NCI-H2029 treated with DMSO at 0.1 percent for 48 hours (cell line): ENCODE results near the gene PTPRB.
A peak's percentile ranks its signal among the peaks of the same experiment; 100 is the strongest.

Experiments used
- DNase-seq: peaks from one replicate; lab custom pipeline; 2025; lab: John Stamatoyannopoulos, UW

Gene PTPRB

GRCh38 chr12:70643939-70644338 is 6.7 kb upstream of the PTPRB start:
- no peak for DNase-seq

- no peak for DNase-seq
These were observed 4.5 kb upstream of the PTPRB start for GRCh38 chr12:70641691-70642090.

DNA sequence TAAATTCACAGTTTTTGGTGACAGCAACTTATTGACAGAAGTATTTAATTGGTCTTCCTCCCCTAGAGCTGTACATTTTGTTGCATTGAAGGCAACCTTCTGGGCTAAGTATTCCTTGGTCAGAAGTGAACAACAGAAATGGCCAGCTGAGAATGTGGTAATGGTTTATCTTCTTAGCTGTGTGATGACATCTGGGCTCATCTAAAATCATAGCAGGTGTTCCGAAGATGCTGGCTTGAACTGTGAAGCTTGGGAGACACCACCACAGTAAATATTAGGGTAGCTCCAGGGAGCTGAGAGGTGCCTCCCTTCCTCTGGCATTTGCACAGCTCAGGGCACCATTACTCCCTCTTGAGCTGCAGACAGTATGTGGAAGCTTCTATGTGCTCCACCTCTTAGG is 3.7 kb upstream of the PTPRB start:
- no peak for DNase-seq

- no peak for DNase-seq
These were observed 2.3 kb upstream of the PTPRB start for GRCh38 chr12:70639535-70639934.

DNA sequence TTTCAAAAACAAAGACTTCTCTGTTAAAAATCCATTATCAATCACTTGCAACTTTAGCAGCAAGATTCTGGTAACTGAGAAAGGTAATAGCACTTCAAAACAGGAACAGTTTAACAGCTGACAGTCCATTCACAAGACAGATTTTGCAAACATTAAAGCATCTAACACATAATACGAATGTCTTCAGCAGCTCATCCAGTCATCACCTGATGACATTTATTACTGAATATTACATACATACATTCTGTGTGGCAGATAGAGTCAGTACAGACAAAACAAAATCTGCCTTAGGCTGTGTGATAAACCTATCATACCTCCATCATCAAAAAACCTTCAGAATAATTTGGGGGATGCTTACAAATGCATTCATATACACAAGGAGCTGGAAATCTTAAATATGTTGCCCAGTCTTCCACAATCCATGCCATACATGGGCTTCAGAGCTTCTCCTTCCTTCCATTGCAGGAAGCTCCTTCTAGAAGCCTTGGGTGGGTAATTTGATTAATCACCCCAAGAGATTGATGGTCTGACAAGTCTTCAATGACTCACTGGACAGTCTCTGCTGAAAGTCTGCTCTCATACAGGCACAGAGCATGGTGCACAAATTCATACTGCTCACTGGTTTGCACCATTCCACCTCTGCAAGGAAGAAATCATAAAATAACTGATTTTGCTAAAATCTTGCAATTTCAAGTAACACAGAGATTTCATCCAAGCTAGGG is 1.6 kb upstream of the PTPRB start:
- DNase-seq: no peak

- no peak for DNase-seq
These were observed 1.5 kb downstream of the PTPRB start for GRCh38 chr12:70635755-70636154.

DNA sequence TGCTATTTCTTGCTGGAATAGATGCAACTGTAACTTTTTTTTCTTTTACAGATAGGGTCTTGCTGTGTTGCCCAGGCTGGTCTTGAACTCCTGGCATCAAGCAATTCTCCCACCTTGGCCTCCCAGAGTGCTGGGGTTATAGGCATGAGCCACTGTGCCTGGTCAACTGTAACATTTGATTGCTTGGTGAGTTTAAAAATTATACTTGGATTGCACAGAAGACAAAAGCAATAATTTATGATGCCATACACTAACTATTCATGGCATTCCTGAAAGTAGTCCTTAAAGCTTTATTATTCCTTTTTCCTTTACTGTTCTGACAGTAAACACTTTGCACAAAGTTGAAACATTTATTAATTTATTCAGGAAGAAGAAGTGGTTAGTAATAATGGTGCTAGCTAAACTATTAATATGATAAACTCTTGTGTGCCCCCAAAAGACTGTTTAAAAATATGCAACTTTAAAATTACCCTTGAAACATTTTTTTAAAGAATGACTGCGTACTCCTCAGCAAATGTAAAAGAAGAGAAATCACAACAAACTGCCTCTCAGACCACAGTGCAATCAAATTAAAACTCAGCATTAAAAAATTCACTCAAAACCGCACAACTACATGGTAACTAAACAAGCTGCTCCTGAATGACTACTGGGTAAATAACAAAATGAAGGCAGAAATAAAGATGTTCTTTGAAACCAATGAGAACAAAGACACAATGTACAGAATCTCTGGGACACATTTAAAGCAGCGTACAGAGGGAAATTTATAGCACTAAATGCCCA is 8.3 kb downstream of the PTPRB start:
- DNase-seq: no peak

DNA sequence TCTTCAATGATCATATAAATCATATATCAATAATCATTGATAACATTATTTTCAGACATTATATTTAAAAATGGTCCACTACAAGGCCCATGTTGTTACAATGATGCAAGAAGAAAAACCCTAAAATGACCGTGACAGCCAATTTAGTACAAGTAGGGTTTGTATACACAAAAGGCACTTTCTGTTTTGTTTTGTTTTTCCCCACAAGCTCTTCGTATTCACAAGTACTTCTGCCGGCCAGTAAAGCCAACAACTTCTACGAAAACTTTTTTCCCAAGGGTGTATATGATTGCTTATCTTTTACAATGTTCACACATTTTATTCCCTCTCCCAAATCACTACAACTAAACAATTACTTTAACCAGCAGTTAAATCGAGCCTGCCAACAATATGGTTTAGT is 9.6 kb downstream of the PTPRB start:
- DNase-seq: no peak

- no peak for DNase-seq
These were observed 11.0 kb downstream of the PTPRB start for GRCh38 chr12:70626180-70626579.

DNA sequence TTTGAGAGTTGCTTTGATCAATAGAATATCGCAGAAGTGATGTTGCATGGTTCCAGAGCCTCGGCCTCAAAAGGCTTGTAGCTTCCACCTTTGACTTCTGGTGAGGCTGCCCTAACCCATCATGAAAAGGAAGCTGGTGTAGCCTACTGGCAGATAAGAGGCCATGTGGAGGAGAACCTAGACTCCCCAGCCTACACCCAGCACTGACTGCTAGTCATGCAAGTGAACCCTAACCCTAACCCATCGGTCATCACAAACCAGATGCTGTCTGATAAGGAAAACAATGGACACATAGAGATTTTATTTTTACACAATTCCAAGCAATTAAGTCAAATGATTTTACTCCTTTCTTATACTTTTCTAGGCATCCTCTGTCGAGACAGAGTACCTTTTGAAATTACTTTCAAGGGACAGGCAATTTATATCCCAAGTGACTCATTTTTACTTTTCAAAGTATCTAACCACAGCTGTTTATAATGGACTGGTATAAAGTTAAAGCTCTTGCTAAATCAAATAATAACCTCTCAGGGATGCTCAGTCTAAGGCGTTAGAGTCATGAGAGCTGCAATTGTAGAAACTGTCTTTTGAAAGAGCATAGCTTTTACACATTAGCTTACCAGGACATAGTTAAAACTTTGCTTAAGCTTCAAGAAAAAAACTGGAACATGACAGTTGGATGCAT is 17.6 kb downstream of the PTPRB start:
- no peak for DNase-seq

DNA sequence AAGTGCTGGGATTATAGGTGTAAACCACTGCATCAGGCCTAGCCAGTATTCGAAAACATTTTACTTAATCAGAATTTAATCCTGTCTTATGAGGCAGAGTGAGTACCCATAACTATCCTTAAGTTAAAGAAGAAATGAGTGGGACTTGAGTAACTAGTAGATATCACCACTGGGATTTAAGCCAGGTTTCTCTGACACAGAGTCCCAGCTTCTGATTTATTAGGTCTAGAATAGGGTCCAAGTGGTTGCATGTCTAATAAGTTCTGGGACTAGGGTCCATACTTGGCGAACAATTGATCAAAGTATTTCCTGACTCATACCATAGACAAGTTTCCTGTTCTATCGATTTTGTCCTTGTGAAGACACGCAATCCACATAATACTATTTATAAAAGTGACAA is 18.9 kb downstream of the PTPRB start:
- no peak for DNase-seq

DNA sequence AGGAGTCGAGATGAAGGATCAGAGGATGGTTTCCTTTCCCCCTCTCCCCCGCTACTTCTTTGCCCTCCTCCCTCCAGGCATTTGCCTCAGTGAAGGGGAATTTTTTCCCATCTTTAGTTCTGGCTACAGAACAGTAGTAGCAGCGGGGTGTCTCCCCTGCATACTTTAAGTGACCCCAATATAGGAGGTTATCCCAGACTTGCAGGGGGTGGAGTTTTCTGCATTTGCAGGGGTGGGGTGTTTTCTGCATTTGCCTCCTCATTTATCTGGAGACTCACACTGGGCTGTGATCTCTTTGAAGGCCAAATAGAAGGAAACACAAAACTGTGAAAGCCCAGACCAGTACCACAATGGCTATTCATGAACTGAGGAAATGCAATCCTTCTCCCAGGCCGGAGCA is 19.8 kb downstream of the PTPRB start:
- DNase-seq: no peak

DNA sequence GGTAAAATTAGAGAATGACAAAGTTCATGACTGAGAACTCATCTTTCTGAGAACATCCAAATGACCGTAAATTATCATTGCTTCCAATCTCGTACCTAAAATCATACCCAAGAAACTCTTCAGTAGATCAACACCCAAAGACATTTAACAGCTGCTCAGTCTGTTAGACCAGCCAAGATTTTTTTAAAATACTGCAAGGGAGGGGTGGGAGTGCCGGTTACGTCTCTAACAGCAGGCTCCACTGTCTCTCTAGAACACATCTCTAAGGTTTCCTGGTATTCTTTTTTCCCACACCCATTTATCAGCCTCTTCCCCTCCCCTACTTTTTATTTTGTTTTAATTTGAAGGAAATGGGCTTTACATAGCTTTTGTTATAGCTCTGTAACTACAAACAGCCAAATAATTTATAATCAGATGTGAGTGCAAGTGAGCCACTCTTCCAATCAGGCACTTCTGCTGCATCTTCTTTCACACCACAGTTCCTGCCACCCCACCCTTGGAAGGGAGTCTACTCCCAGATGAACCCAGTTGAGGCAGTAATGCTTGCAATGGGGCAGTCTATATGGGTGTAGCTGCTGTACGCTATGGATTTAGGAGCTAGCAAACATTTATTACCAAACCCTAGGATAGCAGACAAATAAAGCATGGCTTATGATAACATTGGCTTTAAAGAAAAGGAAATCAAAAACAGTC is 21.9 kb downstream of the PTPRB start:
- no peak for DNase-seq

GRCh38 chr12:70609739-70610491 is 27.3 kb downstream of the PTPRB start:
- DNase-seq: no peak

DNA sequence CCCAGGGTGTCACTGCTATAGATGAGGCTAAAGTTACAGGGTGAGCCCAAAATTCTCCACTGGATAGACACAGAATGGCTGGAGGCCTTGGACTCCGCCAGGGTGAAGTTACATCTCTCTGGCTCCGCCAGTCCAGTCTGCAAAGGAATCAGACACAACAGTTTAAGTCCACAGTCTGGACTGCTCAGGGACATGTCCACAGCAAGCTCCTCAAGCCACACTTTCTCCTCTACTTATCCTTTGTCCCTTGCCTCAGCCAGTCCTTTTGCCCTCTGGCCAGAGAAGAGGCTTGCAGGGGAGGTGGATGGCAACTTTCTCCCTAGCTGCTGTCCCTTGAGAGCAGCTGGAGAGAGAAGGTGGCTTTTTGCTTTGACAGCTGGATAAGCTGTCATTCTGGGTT is 28.0 kb downstream of the PTPRB start:
- no peak for DNase-seq

DNA sequence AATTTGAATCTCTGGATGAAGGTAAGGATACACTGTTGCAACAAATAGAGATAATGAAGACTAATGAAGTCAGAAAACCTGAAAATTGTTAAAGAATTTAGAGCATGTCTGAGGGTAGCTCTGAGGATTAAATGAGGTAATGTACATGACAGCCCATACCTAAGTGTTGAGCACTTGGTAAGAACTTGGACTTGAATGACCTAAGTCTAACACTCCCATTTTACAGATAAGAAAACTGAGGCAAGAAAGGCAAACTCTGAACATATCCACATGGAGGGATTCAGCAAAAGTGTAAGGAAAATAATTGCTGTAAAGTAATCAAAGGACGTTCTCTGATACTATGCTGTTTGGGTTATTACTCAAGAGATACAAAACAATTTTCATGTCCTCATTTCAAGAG is 29.0 kb downstream of the PTPRB start:
- DNase-seq: no peak

- DNase-seq: no peak
These were observed 30.1 kb downstream of the PTPRB start for GRCh38 chr12:70607107-70607506.

- DNase-seq: no peak
These were observed 31.3 kb downstream of the PTPRB start for GRCh38 chr12:70605976-70606375.

- no peak for DNase-seq
These were observed 32.6 kb downstream of the PTPRB start for GRCh38 chr12:70604662-70605061.

DNA sequence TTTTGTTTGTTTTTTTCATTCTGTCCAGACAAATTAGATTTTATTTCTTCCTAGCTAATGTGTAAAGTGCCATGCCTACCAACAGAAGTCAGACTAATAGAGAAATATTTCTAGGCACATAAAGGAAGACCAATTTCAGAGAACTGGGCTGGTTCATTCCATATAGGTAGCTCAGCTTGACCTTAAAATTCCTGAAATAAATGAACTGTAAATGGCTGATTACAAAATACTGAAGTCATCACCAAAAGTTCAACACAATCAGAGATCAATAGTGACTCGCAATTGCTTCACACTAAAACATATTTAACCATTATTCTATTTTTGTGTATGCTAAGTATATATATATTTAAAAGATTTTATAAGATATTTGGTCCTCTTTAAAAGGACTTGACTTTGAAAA is 34.2 kb downstream of the PTPRB start:
- DNase-seq: no peak

DNA sequence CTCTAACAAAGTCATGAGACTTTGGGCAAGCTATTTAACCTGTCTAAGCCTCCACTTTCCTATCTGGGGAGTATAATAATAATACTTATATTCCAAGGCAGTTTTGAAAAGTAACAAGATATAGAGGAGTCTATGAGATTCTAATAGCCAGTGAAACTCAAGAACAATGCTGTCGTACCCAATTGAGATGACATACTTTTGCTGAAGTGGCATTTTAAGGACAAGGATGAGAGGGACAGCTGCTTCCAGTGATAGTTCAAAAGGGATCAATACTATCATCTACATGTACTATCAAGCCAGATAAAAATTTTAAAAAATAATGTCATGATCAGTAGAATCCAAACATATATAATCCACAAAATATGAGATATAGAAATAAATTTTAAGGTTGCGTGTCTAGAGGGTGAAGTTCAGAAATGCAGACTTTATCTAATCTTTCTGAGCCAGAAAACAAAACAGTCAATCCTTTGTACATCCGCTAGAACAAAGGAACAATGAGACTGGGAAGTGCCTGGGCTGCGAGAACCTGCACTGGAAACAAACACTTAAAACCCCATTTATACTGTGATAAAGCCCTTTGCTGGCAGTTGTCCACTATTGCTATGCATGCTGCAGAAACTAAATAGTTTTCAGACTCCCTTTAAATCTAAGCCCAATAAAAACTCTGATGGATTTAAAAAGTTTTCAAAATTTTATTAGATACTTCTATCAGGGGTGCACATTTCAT is 38.6 kb downstream of the PTPRB start:
- peak; percentile 82 for DNase-seq
